NAMALWA (cell line): ENCODE results near the gene BMX.

ENCODE experiments used
- DNase-seq: peaks from one replicate; pipeline ENCODE4 v3.0.0-alpha.2; 2015; ENCODE audit warnings: low spot score

The BMX gene

GRCh38 chrX:15570145-15570544 is 69.5 kb downstream of the BMX start:
- DNase-seq, result no peak

- DNase-seq, result no peak
Measured at GRCh38 chrX:15574017-15574416, 73.4 kb downstream of the BMX start.

- no peak for DNase-seq
Measured at GRCh38 chrX:15576019-15576418, 75.4 kb downstream of the BMX start.

- no peak for DNase-seq
Measured at GRCh38 chrX:15579778-15580747, 79.5 kb downstream of the BMX start.

GRCh38 chrX:15594371-15594770 is 93.8 kb downstream of the BMX start:
- no peak for DNase-seq

GRCh38 chrX:15598026-15598425 is 97.4 kb downstream of the BMX start:
- DNase-seq, result no peak

- DNase-seq, result no peak
Measured at GRCh38 chrX:15599461-15599860, 98.9 kb downstream of the BMX start.

- no peak for DNase-seq
Measured at GRCh38 chrX:15600049-15600448, 99.4 kb downstream of the BMX start.

- no peak for DNase-seq
Measured at GRCh38 chrX:15600745-15601144, 100.1 kb downstream of the BMX start, which contains the start of gene ACE2. TSS of gene ACE2 (minus strand) at chrX:15600960. CDS start at chrX:15600911, 49 bp downstream.

GRCh38 chrX:15601932-15602331 is 101.3 kb downstream of the BMX start:
- no peak for DNase-seq

GRCh38 chrX:15602761-15603160 is 102.2 kb downstream of the BMX start:
- DNase-seq, result no peak

GRCh38 chrX:15605226-15605625 is 104.6 kb downstream of the BMX start:
- DNase-seq, result no peak
